Gastroesophageal sphincter (tissue), 3 donors: ENCODE measurements around the gene CEP41.

Experiments
- EP300 ChIP-seq: sonication (generic); formaldehyde crosslinking; IDR thresholded peaks from one replicate; pipeline ENCODE4 v1.6.1; 2017; ENCODE audit warnings: antibody characterized with exemption, mild to moderate bottlenecking
- POLR2AphosphoS5 ChIP-seq: sonication (generic); formaldehyde crosslinking; IDR thresholded peaks from one replicate; pipeline ENCODE4 v1.6.1; 2017; ENCODE audit warnings: antibody characterized with exemption
- TF ChIP-seq, protein P1 (sequence below), 4 experiments: fragments of 200-600 bp in 2 of 4; fragments of 450-650 bp in 2 of 4; sonication (generic) in 1 of 4; IDR thresholded peaks; one replicate each; pipeline ENCODE4 v1.5.1; 2017 to 2019; ENCODE audit warnings: antibody characterized with exemption in 4 of 4, mild to moderate bottlenecking in 2 of 4, moderate library complexity in 2 of 4

DNA sequence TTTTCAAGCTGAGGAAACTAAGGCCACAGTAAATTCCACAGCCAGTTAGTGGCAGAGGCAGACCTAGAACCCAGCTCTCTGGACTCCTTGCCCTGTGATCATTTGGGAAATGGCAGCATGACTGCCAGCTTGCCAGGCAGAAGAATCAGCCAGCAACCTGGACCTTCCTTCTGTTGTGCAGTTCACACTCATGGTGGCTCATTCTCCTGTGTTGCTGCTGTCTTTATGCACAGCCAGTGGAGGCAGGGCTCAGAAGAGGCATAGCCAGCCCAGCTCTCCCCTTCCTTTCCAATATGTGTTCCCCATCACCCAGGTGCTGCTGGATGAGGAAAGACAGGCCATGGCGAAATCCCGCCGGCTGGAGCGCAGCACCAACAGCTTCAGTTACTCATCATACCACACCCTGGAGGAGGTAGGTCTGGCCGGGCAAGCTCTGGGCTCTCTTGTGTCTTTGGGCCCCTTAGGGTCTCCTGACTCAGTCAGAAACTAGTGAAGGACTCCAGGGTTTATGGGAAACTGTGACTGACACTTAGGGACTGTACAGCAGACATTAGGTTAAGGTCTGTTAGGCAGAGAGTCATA is 81.4 kb downstream of the CEP41 start:
- TF ChIP-seq, protein P1, sequence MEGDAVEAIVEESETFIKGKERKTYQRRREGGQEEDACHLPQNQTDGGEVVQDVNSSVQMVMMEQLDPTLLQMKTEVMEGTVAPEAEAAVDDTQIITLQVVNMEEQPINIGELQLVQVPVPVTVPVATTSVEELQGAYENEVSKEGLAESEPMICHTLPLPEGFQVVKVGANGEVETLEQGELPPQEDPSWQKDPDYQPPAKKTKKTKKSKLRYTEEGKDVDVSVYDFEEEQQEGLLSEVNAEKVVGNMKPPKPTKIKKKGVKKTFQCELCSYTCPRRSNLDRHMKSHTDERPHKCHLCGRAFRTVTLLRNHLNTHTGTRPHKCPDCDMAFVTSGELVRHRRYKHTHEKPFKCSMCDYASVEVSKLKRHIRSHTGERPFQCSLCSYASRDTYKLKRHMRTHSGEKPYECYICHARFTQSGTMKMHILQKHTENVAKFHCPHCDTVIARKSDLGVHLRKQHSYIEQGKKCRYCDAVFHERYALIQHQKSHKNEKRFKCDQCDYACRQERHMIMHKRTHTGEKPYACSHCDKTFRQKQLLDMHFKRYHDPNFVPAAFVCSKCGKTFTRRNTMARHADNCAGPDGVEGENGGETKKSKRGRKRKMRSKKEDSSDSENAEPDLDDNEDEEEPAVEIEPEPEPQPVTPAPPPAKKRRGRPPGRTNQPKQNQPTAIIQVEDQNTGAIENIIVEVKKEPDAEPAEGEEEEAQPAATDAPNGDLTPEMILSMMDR (IDR thresholded peaks at IDR 0.05), result no peak
- TF ChIP-seq POLR2AphosphoS5 (no peak), EP300 (no peak)
